ENCODE data around the gene SMAD3.
"Not testable (repeated sequence)": the region's sequence is repeated elsewhere in the genome, so short reads cannot be mapped to it uniquely, and the experiment has no call there.

SMAD3 gene

GRCh38 chr15:67072958-67073357, 7.6 kb downstream of the SMAD3 start:
- no peak overlapping the region for H3K9ac ChIP-seq (ENCODE audit: insufficient read length, low read depth)
- no peak for DNase-seq (ENCODE audit: low read depth, low spot score)
- H3K4me3 ChIP-seq (ENCODE audit: insufficient read length, low read depth): no peak overlapping the region
- H3K27me3 ChIP-seq (ENCODE audit: insufficient read depth, insufficient read length): peaks cover under 1% of the 10 kb centered on the region
- H3K9me3 ChIP-seq (ENCODE audit: insufficient read depth, low read length): no peaks in the 10 kb centered on the region
- TF ChIP-seq YY1 (IDR thresholded peaks at IDR 0.05; ENCODE audit: insufficient read depth, insufficient read length) (no peak), ZNF274 (IDR thresholded peaks at IDR 0.05; ENCODE audit: low read depth, low read length) (no peak), SUZ12 (IDR thresholded peaks at IDR 0.05; ENCODE audit: extremely low read depth, insufficient read depth, insufficient read length) (no peak)
- peaks cover 42% of the 10 kb centered on the region for H3K36me3 ChIP-seq (ENCODE audit: insufficient read depth, insufficient read length, low read length)
- peaks cover 13% of the 10 kb centered on the region for H3K4me1 ChIP-seq (ENCODE audit: insufficient read depth, insufficient read length)

GRCh38 chr15:67074886-67075229, 9.5 kb downstream of the SMAD3 start:
- Histone ChIP-seq H3K4me1 (ENCODE audit: insufficient read depth, insufficient read length) (peaks cover 15% of the 10 kb centered on the region), H3K27me3 (ENCODE audit: insufficient read depth, insufficient read length) (no peaks in the 10 kb centered on the region), H3K36me3 (ENCODE audit: insufficient read depth, insufficient read length, low read length) (peaks cover 49% of the 10 kb centered on the region), H3K4me3 (ENCODE audit: insufficient read length, low read depth) (no peak overlapping the region), H3K9ac (ENCODE audit: insufficient read length, low read depth) (no peak overlapping the region), H3K9me3 (ENCODE audit: insufficient read depth, low read length) (no peaks in the 10 kb centered on the region)
- DNase-seq (ENCODE audit: low read depth, low spot score): no peak
- TF ChIP-seq YY1 (IDR thresholded peaks at IDR 0.05; ENCODE audit: insufficient read depth, insufficient read length) (no peak), ZNF274 (IDR thresholded peaks at IDR 0.05; ENCODE audit: low read depth, low read length) (no peak), SUZ12 (IDR thresholded peaks at IDR 0.05; ENCODE audit: extremely low read depth, insufficient read depth, insufficient read length) (no peak)

GRCh38 chr15:67075555-67076135, 10.2 kb downstream of the SMAD3 start:
- Histone ChIP-seq H3K36me3 (ENCODE audit: insufficient read depth, insufficient read length, low read length) (peaks cover 57% of the 10 kb centered on the region), H3K4me1 (ENCODE audit: insufficient read depth, insufficient read length) (peaks cover 10% of the 10 kb centered on the region)
- H3K9me3 ChIP-seq (ENCODE audit: insufficient read depth, low read length); H3K27me3 ChIP-seq (ENCODE audit: insufficient read depth, insufficient read length); DNase-seq (ENCODE audit: low read depth, low spot score); H3K4me3 ChIP-seq (ENCODE audit: insufficient read length, low read depth); H3K9ac ChIP-seq (ENCODE audit: insufficient read length, low read depth): not testable (repeated sequence)

- H3K9me3 ChIP-seq (ENCODE audit: insufficient read depth, low read length): peaks cover 5% of the 10 kb centered on the region; the same call in 1 of the 2 replicates
- no peaks in the 10 kb centered on the region for H3K27me3 ChIP-seq (ENCODE audit: insufficient read depth, insufficient read length)
- DNase-seq (ENCODE audit: low read depth, low spot score): no peak
- peaks cover 61% of the 10 kb centered on the region for H3K36me3 ChIP-seq (ENCODE audit: insufficient read depth, insufficient read length, low read length)
- no peak overlapping the region for H3K9ac ChIP-seq (ENCODE audit: insufficient read length, low read depth)
- H3K4me3 ChIP-seq (ENCODE audit: insufficient read length, low read depth): no peak overlapping the region
- TF ChIP-seq SUZ12 (IDR thresholded peaks at IDR 0.05; ENCODE audit: extremely low read depth, insufficient read depth, insufficient read length) (no peak), YY1 (IDR thresholded peaks at IDR 0.05; ENCODE audit: insufficient read depth, insufficient read length) (no peak), ZNF274 (IDR thresholded peaks at IDR 0.05; ENCODE audit: low read depth, low read length) (no peak)
- peaks cover 10% of the 10 kb centered on the region for H3K4me1 ChIP-seq (ENCODE audit: insufficient read depth, insufficient read length)
These were observed 10.9 kb downstream of the SMAD3 start for GRCh38 chr15:67076147-67076843.

GRCh38 chr15:67077641-67078215, 12.3 kb downstream of the SMAD3 start:
- Histone ChIP-seq H3K4me1 (ENCODE audit: insufficient read depth, insufficient read length) (peaks cover 13% of the 10 kb centered on the region), H3K36me3 (ENCODE audit: insufficient read depth, insufficient read length, low read length) (peaks cover 61% of the 10 kb centered on the region), H3K4me3 (ENCODE audit: insufficient read length, low read depth) (no peak overlapping the region), H3K9me3 (ENCODE audit: insufficient read depth, low read length) (peaks cover 10% of the 10 kb centered on the region; the same call in 1 of the 2 replicates), H3K27me3 (ENCODE audit: insufficient read depth, insufficient read length) (no peaks in the 10 kb centered on the region), H3K9ac (ENCODE audit: insufficient read length, low read depth) (no peak overlapping the region)
- TF ChIP-seq SUZ12 (IDR thresholded peaks at IDR 0.05; ENCODE audit: extremely low read depth, insufficient read depth, insufficient read length) (no peak), YY1 (IDR thresholded peaks at IDR 0.05; ENCODE audit: insufficient read depth, insufficient read length) (no peak), ZNF274 (IDR thresholded peaks at IDR 0.05; ENCODE audit: low read depth, low read length) (no peak)
- DNase-seq (ENCODE audit: low read depth, low spot score): no peak

GRCh38 chr15:67079361-67079760, 14.0 kb downstream of the SMAD3 start:
- H3K36me3 ChIP-seq (ENCODE audit: insufficient read depth, insufficient read length, low read length): peaks cover 66% of the 10 kb centered on the region

GRCh38 chr15:67080118-67080899, 14.9 kb downstream of the SMAD3 start:
- Histone ChIP-seq H3K4me3 (ENCODE audit: insufficient read length, low read depth) (no peak overlapping the region), H3K9ac (ENCODE audit: insufficient read length, low read depth) (no peak overlapping the region), H3K36me3 (ENCODE audit: insufficient read depth, insufficient read length, low read length) (peaks cover 71% of the 10 kb centered on the region), H3K9me3 (ENCODE audit: insufficient read depth, low read length) (peaks cover 10% of the 10 kb centered on the region; the same call in 1 of the 2 replicates), H3K4me1 (ENCODE audit: insufficient read depth, insufficient read length) (peaks cover 16% of the 10 kb centered on the region), H3K27me3 (ENCODE audit: insufficient read depth, insufficient read length) (no peaks in the 10 kb centered on the region)
- no peak for DNase-seq (ENCODE audit: low read depth, low spot score)
- TF ChIP-seq ZNF274 (IDR thresholded peaks at IDR 0.05; ENCODE audit: low read depth, low read length) (no peak), SUZ12 (IDR thresholded peaks at IDR 0.05; ENCODE audit: extremely low read depth, insufficient read depth, insufficient read length) (no peak), YY1 (IDR thresholded peaks at IDR 0.05; ENCODE audit: insufficient read depth, insufficient read length) (no peak)

More at GRCh38 chr15:67079361-67079760, 14.0 kb downstream of the SMAD3 start:
- H3K4me3 ChIP-seq (ENCODE audit: insufficient read length, low read depth): no peak overlapping the region
- no peak for DNase-seq (ENCODE audit: low read depth, low spot score)
- no peaks in the 10 kb centered on the region for H3K27me3 ChIP-seq (ENCODE audit: insufficient read depth, insufficient read length)
- peaks cover 10% of the 10 kb centered on the region; the same call in 1 of the 2 replicates for H3K9me3 ChIP-seq (ENCODE audit: insufficient read depth, low read length)
- H3K9ac ChIP-seq (ENCODE audit: insufficient read length, low read depth): no peak overlapping the region
- TF ChIP-seq SUZ12 (IDR thresholded peaks at IDR 0.05; ENCODE audit: extremely low read depth, insufficient read depth, insufficient read length): no peak
- TF ChIP-seq YY1 (IDR thresholded peaks at IDR 0.05; ENCODE audit: insufficient read depth, insufficient read length): no peak
- no peak for TF ChIP-seq ZNF274 (IDR thresholded peaks at IDR 0.05; ENCODE audit: low read depth, low read length)
- peaks cover 16% of the 10 kb centered on the region for H3K4me1 ChIP-seq (ENCODE audit: insufficient read depth, insufficient read length)
